Uterus (tissue), 4 donors: ENCODE data around the gene CUBN. TPM values are rescaled to one million over a fixed set of nuclear protein-coding genes. Genes with fewer than 3 reads are reported as not detected.

Source experiments
- DNase-seq, 2 donors: peaks; one replicate each; pipeline ENCODE4 v3.0.0-alpha.2; 2019 to 2020
- H3K27ac ChIP-seq, 2 donors: fragments of 200-600 bp; sonication (generic); 1 replicate in 1 of 2; 2 replicates in 1 of 2; pipeline ENCODE4 v1.5.1; 2016 to 2018
- H3K27me3 ChIP-seq, 2 donors: fragments of 200-600 bp; sonication (generic); one replicate each; pipeline ENCODE4 v1.5.1; 2018 to 2019; ENCODE audit warnings: control low read depth in 1 of 2
- H3K36me3 ChIP-seq, 2 donors: fragments of 200-600 bp; sonication (generic); one replicate each; pipeline ENCODE4 v1.5.1; 2019; ENCODE audit warnings: control low read depth in 1 of 2
- H3K4me1 ChIP-seq, 2 donors: fragments of 200-600 bp; sonication (generic); one replicate each; pipeline ENCODE4 v1.5.1; 2018 to 2019; ENCODE audit warnings: control low read depth in 1 of 2
- H3K4me3 ChIP-seq, 2 donors: fragments of 200-600 bp; sonication (generic); 1 replicate in 1 of 2; 2 replicates in 1 of 2; pipeline ENCODE4 v1.5.1; 2018 to 2019; ENCODE audit warnings: mild to moderate bottlenecking in 1 of 2
- H3K9me3 ChIP-seq, 2 donors: fragments of 200-600 bp; sonication (generic); one replicate each; pipeline ENCODE4 v1.5.1; 2019; ENCODE audit warnings: control low read depth in 1 of 2
- POLR2A ChIP-seq, 2 donors: fragments of 450-650 bp; IDR thresholded peaks; one replicate each; pipeline ENCODE4 v1.6.1; 2016; ENCODE audit warnings: antibody characterized with exemption in 2 of 2, mild to moderate bottlenecking in 1 of 2, moderate library complexity in 1 of 2
- intact Hi-C: fragments of 100-400 bp; cut with DNase I; formaldehyde crosslinking; loops from one replicate; pipeline ENCODE4 v1.15.1; 2023; ENCODE audit warnings: low total_unique reads
- total RNA-seq, 4 donors: library from RNA; depleted of rRNA in 3 of 4; stranded (reverse); fragments of >200 nt in 3 of 4; gene quantifications; one replicate each; pipeline versions ENCODE4 v1.1.0 to v1.2.4, GENCODE V29; 2014 to 2023
- TF ChIP-seq, protein P1 (sequence below), 4 experiments: fragments of 200-600 bp in 2 of 4; fragments of 450-650 bp in 2 of 4; sonication (generic) in 2 of 4; IDR thresholded peaks; one replicate each; pipeline ENCODE4 v1.5.1; 2016 to 2019; ENCODE audit warnings: antibody characterized with exemption in 4 of 4, mild to moderate bottlenecking in 2 of 4, moderate library complexity in 1 of 4
- donor health status: DM: yes; HTN: yes; CAD: no.

The CUBN gene
- total RNA-seq, 4 donors from 2014 or later, result 3.5 to 9.5 (median 5.1) TPM

DNA sequence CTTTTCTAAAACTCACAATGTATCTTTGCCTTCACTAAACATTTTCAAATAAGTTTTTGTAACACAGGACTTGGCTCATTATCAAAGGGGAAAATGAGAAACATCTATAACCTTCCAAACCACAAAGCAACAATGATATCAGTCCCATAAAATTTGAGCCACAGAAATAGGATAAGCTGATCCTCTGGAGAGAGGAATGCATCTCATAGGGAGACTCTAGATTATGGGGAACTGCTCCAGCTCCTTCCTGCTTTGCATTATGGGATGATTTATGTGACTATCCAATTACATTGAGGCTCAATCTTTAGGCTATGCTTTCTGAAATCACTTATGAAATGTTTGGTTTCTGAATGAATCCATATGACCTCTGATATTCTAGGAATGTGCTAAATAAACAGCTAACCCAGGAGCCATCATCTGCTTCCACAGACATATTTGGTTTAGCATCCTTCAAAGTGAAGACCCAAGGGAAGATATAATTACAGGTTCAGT, 70.4 kb downstream of the CUBN start:
- Histone ChIP-seq H3K9me3 (no peaks in the 10 kb centered on the region), H3K4me1 (no peaks in the 10 kb centered on the region), H3K36me3 (no peaks in the 10 kb centered on the region), H3K27me3 (no peaks in the 10 kb centered on the region), H3K27ac (peak overlapping the region in 1 of 2 donors; percentile 16), H3K4me3 (no peak overlapping the region)
- TF ChIP-seq POLR2A (IDR thresholded peaks at IDR 0.05), result no peak
- TF ChIP-seq, protein P1, sequence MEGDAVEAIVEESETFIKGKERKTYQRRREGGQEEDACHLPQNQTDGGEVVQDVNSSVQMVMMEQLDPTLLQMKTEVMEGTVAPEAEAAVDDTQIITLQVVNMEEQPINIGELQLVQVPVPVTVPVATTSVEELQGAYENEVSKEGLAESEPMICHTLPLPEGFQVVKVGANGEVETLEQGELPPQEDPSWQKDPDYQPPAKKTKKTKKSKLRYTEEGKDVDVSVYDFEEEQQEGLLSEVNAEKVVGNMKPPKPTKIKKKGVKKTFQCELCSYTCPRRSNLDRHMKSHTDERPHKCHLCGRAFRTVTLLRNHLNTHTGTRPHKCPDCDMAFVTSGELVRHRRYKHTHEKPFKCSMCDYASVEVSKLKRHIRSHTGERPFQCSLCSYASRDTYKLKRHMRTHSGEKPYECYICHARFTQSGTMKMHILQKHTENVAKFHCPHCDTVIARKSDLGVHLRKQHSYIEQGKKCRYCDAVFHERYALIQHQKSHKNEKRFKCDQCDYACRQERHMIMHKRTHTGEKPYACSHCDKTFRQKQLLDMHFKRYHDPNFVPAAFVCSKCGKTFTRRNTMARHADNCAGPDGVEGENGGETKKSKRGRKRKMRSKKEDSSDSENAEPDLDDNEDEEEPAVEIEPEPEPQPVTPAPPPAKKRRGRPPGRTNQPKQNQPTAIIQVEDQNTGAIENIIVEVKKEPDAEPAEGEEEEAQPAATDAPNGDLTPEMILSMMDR (IDR thresholded peaks at IDR 0.05), result no peak
- DNase-seq, result no peak
- intact Hi-C loops, result no loop called here

DNA sequence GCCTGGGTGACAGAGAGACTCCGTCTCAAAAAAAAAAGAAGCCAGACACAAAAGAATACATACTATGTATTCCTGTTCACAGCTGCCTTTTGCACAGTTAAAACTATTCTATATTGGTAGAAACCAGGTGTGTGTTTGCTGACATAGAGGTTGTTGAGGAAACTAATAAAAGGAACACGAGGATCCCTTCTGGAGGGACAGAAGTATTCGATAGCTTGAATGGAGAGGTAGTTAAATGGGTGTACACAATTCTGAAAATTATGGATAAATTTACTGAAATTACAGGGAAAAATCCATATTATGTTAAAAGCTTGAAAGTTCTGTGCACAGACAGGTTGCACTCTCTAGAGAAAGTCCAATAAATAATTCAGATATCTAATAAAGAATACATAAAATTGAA, 71.5 kb downstream of the CUBN start:
- TF ChIP-seq, protein P1 (IDR thresholded peaks at IDR 0.05), result no peak
- no peak for TF ChIP-seq POLR2A (IDR thresholded peaks at IDR 0.05)
- Histone ChIP-seq H3K27me3 (no peaks in the 10 kb centered on the region), H3K9me3 (no peaks in the 10 kb centered on the region), H3K27ac (no peak overlapping the region), H3K4me1 (no peaks in the 10 kb centered on the region), H3K4me3 (no peak overlapping the region), H3K36me3 (peaks cover 0 to 2% of the 10 kb centered on the region in 2 donors)
- intact Hi-C loops, result no loop called here
- DNase-seq, result no peak

DNA sequence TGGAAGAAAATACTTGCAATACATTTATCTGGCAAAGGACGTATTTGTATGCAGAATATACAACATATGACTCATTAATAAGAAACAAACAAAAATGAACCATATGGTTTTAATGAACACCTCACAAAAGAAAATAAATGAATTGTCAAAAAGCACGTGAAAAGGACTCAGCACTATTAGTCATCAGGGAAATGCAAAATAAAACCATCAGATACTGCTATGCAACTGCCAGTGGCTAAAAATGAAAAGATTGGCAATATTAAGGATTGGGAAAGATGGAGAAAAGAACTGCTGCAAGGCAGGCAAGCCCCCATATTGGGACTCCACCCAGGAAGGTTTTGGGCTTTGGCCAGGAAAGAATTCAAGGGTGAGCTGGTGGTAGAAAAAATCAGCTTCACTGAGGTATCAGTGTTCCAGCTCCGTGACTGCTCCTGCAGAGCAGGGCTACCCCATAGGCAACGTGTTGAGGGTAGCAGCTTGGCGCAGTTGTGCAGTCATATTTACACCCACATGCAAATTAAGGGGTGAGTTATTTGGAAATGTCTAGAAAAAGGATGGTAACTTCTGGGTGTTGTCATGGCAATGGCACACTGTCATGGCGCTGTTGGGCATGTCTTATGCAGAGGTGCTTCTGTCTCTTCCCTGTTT, 72.7 kb downstream of the CUBN start:
- Histone ChIP-seq H3K4me1 (no peaks in the 10 kb centered on the region), H3K36me3 (peaks cover 0 to 2% of the 10 kb centered on the region in 2 donors), H3K27me3 (no peaks in the 10 kb centered on the region), H3K4me3 (no peak overlapping the region), H3K9me3 (no peaks in the 10 kb centered on the region), H3K27ac (no peak overlapping the region)
- no peak for DNase-seq
- intact Hi-C loops, result no loop called here
- TF ChIP-seq, protein P1 (IDR thresholded peaks at IDR 0.05), result no peak
- TF ChIP-seq POLR2A (IDR thresholded peaks at IDR 0.05), result no peak

DNA sequence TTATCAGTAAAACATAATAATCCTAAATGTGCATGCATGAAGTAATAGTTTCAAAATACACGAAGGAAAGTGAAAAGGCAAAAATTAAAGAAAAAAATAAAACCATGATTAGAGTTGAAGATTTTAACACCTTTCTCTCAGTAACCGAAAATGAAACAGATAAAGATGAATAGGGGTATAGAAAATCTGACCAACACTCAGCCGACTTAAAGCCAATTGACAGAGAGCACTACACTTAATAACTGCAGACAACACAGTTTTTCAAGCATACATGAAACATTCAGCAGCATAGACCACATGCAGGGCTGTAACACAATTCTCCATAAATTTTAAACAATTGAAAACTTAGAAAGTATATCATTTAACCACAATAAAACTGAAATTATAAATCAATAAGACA, 76.1 kb downstream of the CUBN start:
- Histone ChIP-seq H3K27ac (no peak overlapping the region), H3K4me3 (no peak overlapping the region), H3K9me3 (no peaks in the 10 kb centered on the region), H3K4me1 (no peaks in the 10 kb centered on the region), H3K36me3 (peaks cover 0 to 2% of the 10 kb centered on the region in 2 donors), H3K27me3 (no peaks in the 10 kb centered on the region)
- intact Hi-C loops, result no loop called here
- TF ChIP-seq POLR2A (IDR thresholded peaks at IDR 0.05), result no peak
- TF ChIP-seq, protein P1 (IDR thresholded peaks at IDR 0.05), result no peak
- DNase-seq, result no peak

DNA sequence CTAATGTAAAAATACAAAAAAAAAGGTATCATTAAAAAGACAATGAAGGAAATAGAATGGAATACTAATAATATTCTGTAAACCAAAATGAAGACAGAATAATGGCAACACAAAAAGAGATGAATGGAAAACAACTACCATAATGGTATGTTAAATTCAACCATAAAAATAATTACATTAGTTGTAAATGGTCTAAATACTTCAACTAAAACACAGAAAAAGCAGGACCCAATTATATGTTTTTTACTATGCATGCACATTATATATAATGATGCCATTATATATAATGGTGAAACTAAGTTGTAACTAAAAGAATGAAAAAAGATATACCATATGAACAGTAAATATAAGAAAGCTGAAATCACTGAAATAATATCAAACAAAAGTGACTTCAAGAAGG, 76.5 kb downstream of the CUBN start:
- Histone ChIP-seq H3K27me3 (no peaks in the 10 kb centered on the region), H3K4me3 (no peak overlapping the region), H3K9me3 (no peaks in the 10 kb centered on the region), H3K27ac (no peak overlapping the region), H3K4me1 (no peaks in the 10 kb centered on the region), H3K36me3 (peaks cover 0 to 2% of the 10 kb centered on the region in 2 donors)
- no peak for DNase-seq
- TF ChIP-seq, protein P1 (IDR thresholded peaks at IDR 0.05), result no peak
- no peak for TF ChIP-seq POLR2A (IDR thresholded peaks at IDR 0.05)
- intact Hi-C loops, result no loop called here
